NCI-H510A (cell line): Measurements from ENCODE around the gene RIMS3.
"Not testable (repeated sequence)": the region's sequence is repeated elsewhere in the genome, so short reads cannot be mapped to it uniquely, and the experiment has no call there.

Experiments used
- DNase-seq: peaks from one replicate; lab custom pipeline; 2025; lab: John Stamatoyannopoulos, UW

Gene RIMS3

GRCh38 chr1:40593449-40594186, 71.9 kb downstream of the RIMS3 start:
- DNase-seq, result no peak

GRCh38 chr1:40592107-40592803, 73.2 kb downstream of the RIMS3 start:
- peak; percentile 29 for DNase-seq

GRCh38 chr1:40588586-40588985, 76.9 kb downstream of the RIMS3 start:
- DNase-seq, result no peak

- DNase-seq, result no peak
Observed at GRCh38 chr1:40583980-40584379, 81.5 kb downstream of the RIMS3 start.

- DNase-seq, result no peak
Observed at GRCh38 chr1:40582116-40582515, 83.4 kb downstream of the RIMS3 start.

- no peak for DNase-seq
Observed at GRCh38 chr1:40575336-40575735, 90.1 kb downstream of the RIMS3 start.

- not testable (repeated sequence) for DNase-seq
Observed at GRCh38 chr1:40574805-40575204, 90.7 kb downstream of the RIMS3 start.
